GM18511 (cell line): ENCODE results near the gene ORC1.

Experiments
- ATAC-seq: cut with Tn5 transposase; IDR thresholded peaks from one replicate; pipeline ENCODE4 v1.9.1; 2021; ENCODE audit warnings: mild to moderate bottlenecking, moderate library complexity; ENCODE audit not compliant: unreplicated experiment

Gene ORC1

DNA sequence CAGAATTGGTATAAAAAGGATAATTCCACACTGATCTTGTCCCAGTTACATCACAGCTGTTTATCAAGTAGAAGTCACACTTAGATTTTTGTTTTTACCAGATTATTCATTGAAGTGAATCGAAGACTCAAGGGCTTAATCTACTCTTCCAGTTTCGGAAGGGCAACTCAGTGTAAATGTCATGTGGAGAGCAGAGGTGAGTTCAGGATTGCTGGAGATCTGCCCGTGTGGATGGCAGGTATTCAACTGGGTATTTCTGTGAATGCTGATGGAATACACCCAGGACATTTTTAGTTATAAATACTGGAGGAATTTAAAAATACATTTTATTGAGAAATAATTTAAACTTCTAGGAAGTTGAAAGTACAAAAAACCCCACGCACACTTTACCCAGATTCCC, 57.6 kb downstream of the ORC1 start:
- ATAC-seq: no peak

DNA sequence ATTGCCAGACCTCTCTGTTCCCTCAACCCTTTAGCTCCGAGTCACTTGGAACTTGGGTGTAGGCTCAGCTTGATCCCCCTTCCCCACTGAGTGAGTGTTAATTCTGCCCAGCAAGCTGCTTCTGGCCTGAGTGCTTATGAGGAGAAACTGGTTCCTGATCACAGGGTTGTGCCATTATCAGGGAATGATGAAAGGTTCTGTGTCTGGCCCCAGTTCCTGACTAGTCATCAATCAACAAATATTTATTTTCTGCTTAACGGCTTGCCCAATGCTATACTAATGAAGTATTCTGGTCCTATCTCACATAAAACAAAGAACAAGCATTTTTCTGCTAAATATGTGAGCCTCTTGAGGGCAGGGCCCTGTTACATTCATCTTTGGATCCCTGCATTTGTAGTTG, 59.0 kb downstream of the ORC1 start:
- no peak for ATAC-seq

DNA sequence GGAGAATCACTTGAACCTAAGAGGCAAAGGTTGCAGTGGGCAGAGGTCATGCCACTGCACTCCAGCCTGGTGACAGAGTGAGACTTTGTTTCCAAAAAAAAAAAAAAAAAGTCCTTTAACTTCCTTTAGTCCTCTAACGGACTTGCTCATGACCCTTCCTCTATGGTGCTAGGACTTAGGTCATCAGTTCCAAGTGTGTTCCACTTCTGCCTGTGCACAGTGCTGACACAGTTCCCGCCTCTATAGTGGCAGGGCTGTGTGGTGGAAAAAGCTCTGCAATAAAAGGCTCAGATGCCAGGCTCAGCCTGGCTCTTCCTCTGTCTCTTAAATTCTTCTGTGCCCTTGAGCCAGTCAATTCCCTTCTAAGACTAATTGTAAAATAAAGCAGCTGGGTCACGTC, 60.2 kb downstream of the ORC1 start:
- no peak for ATAC-seq

DNA sequence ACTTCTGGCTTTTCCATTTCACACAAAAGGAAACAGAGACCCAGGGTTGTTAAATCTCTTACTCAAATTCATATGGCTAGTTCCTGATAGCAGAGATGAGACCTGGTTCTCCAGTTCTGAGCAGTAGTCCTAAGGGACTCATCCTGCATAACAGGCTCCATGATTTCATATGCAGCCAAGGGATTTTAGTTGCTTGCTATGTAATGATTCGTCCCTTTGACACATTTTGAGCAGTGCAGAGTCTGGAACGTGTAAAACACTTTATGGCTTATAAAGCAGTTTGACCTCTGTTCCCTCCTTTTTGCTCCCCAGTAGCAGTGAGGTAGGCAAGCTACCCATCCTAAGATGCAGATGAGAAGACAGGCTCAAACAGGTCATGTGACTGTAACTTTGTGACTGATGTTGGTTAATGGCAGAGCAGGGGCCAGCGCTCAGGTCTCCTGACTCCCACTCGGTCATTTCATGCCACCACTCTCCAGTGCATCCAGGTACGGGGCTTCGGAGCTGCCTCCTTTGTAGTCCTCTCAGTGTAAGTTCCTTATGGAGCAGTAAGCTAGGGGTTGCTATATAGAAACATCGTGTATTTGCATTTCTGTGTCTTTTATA, 62.5 kb downstream of the ORC1 start:
- ATAC-seq: no peak

DNA sequence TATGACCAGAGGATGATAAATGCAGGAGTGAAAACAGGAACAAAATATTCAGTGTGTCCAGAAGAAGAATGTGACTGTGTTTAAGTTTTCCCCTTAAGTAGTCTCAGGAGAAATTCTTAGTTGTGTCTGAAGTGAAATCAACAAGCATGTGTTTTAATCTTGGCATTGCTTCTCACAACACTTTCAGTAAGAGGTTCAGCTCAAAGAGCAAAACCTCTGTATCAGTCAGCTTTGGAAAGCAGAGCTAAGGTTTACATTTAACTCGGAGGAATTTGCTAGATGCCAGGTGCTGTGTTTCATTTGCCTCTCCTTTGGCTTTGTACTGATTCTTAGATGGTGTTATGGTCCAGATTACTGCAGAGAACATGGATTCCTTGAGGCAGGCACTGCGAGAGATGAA, 66.8 kb downstream of the ORC1 start:
- ATAC-seq: no peak

DNA sequence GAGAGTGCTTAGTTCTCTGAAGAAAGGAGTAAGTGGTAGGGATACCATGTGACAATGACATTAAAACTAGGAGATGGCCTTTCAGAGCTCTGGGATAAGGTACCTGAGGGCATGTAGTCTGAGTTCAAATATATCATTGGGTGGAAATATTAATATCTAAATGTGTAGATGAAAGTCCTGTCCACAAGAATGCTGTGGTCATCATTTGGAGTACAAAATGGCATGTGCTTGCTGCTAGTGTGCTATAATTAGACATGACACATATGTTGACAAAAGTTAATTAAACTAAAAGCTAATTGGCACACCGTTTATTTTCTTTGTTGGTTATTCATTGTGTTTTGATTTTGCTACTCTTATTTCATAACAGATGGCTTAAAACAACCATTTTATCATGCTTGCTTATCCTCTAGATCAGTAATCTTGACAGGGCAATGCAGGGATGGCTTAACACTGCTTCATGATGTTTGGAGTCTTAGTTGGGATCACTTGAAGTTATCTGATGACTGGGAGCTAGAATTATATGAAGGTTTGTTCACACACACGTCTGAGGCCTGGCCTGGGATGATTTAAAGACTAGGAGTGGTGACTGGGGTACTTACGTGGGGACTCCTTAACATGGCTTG, 69.2 kb downstream of the ORC1 start:
- no peak for ATAC-seq

DNA sequence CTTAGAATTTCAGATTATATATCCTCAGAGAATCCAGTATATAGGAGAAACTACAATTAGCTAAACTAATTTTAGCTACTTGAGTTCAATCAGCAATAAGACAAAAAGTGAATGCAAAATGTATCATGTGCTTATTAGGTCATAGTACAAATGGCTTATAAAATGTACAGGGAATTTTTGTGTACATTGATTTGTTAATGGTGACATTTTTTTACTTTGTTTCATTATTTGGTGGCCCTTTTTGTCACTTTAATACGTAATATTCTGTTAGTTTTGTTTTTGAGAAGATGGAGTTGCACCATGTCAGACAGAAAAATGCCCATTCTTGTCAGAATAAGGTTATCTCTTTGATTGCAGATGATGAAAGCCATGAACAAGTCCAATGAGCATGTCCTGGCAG, 71.8 kb downstream of the ORC1 start:
- ATAC-seq: no peak

DNA sequence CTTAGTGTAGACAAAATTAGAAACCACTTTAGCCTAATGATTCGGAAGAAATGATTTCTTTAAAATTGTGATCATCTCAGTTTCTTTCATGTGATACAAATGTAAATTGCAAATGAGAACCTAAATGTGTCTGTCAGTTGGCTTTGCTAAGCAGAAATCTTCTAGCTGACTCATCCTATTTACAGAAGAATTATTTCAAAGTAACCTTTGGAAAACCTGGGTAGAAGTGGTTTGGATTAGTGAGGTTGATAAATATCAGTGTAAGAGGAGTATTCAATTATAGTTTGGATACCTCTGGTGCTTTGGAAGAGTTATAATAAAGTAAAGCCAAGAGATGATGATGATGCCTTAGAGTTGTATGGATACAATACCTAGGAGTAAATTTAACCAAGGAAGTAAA, 75.6 kb downstream of the ORC1 start:
- ATAC-seq: no peak

DNA sequence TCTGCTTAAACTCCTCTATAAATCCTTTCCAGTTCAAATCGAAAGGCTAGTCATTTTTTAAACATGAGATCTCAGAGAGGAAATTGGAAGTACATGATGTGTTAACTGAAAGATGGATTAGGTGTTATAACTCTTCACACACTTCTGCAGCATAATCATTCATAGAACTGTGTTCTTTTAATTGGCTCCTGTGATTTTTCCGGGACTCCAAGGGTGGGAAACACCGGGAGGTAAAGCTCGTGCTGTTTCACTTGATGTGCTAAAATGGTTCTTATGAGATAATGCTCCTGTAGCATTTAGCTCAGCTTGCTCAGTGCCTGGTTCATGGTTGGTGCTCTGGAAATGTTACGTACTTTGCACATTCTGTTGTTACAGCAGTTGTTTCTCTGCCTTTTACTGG, 78.4 kb downstream of the ORC1 start:
- ATAC-seq: no peak

DNA sequence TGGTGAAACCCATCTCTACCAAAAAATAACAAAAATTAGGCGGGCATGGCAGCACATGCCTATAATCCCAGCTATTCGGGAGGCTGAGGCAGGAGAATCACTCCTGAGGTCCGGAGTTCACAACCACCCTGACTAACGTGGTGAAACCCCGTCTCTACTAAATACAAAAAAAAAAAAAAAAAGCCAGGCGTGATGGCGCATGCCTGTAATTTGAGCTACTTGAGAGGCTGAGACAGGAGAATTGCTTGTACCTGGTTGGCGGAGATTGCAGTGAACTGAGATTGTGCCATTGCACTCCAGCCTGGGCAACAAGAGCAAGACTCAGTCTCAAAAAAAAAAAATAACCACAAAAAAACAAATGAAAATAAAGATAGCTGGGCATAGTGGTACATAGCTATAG, 80.5 kb downstream of the ORC1 start:
- ATAC-seq: no peak
